Testis (tissue), 3 donors: ENCODE measurements around the gene EPB41. TPM values are rescaled to one million over a fixed set of nuclear protein-coding genes. Genes with fewer than 3 reads are reported as not detected.
"Not testable (repeated sequence)": the region's sequence is repeated elsewhere in the genome, so short reads cannot be mapped to it uniquely, and the experiment has no call there.

ENCODE experiments used
- DNase-seq: peaks from one replicate; pipeline ENCODE4 v3.0.0-alpha.2; 2019
- H3K27ac ChIP-seq, 2 donors: fragments of 200-600 bp; sonication (generic); one replicate each; pipeline ENCODE4 v1.5.1; 2019
- H3K27me3 ChIP-seq: fragments of 200-600 bp; sonication (generic); one replicate; pipeline ENCODE4 v1.5.1; 2019
- H3K36me3 ChIP-seq: fragments of 200-600 bp; sonication (generic); one replicate; pipeline ENCODE4 v1.5.1; 2017; ENCODE audit warnings: low read depth; ENCODE audit errors: missing control alignments
- H3K4me1 ChIP-seq: fragments of 200-600 bp; sonication (generic); one replicate; pipeline ENCODE4 v1.5.1; 2019
- H3K4me3 ChIP-seq, 2 donors: fragments of 200-600 bp; sonication (generic); one replicate each; pipeline ENCODE4 v1.5.1; 2017 to 2019
- H3K9me3 ChIP-seq: fragments of 200-600 bp; sonication (generic); one replicate; pipeline ENCODE4 v1.5.1; 2017
- POLR2A ChIP-seq: fragments of 450-650 bp; IDR thresholded peaks from one replicate; pipeline ENCODE4 v1.6.1; 2017; ENCODE audit warnings: antibody characterized with exemption, mild to moderate bottlenecking, moderate library complexity
- WGBS, 2 donors: methylation state at CpG; one replicate each; pipeline ENCODE4 v1.1.5; 2018; 5-methylcytosine and 5-hydroxymethylcytosine counted together
- intact Hi-C: fragments of 100-400 bp; cut with DNase I; formaldehyde crosslinking; loops from one replicate; pipeline ENCODE4 v1.15.1; 2023; ENCODE audit warnings: low total_unique reads
- polyA plus RNA-seq: library from polyadenylated mRNA; stranded (reverse); fragments of 350-450 nt; fragmentation: Illumina TruSeq; extraction: RNeasy Lipid Tissue Mini Kit (QIAGEN cat#74804); gene quantifications from one replicate; pipeline ENCODE4 v1.2.3, GENCODE V29; 2014; ENCODE audit warnings: low read depth, low replicate concordance; ENCODE audit not compliant: insufficient read depth
- total RNA-seq, 2 donors: library from RNA; depleted of rRNA; stranded (reverse); fragments of >200 nt; gene quantifications; one replicate each; pipeline ENCODE4 v1.2.3, GENCODE V29; 2016
- TF ChIP-seq, protein P1 (sequence below), 3 experiments: fragments of 450-650 bp in 2 of 3; fragments of 200-600 bp in 1 of 3; sonication (generic) in 1 of 3; IDR thresholded peaks; one replicate each; pipeline ENCODE4 v1.5.1; 2016 to 2019; ENCODE audit warnings: antibody characterized with exemption in 3 of 3, mild to moderate bottlenecking in 2 of 3, moderate library complexity in 1 of 3

Gene EPB41
- total and polyA plus RNA-seq, 3 donors from 2014 or later = 23.5 to 66.5 (median 46.6) TPM

DNA sequence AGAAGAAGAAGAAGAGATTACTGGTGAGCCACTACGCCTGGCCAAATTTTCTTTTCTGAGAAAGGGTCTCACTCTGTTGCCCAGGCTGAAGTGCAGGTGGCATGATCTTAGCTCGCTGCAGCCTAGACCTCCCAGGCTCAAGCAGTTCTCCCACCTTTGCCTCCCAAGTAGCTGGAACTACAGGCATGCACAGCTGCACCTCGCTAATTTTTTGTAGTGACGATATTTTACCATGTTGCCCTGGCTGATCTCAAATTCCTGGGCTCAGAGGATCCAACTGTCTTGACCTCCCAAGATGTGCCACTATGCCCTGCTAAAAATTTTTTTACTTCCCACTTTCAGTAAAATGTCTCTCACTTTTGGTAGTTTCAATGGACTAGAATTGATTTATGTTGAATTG, 184.9 kb downstream of the EPB41 start:
- Histone ChIP-seq H3K9me3 (no peaks in the 10 kb centered on the region), H3K27me3 (no peaks in the 10 kb centered on the region), H3K4me3 (no peak overlapping the region), H3K27ac (no peak overlapping the region), H3K36me3 (no peaks in the 10 kb centered on the region), H3K4me1 (no peaks in the 10 kb centered on the region)
- TF ChIP-seq POLR2A = no peak
- TF ChIP-seq, protein P1, sequence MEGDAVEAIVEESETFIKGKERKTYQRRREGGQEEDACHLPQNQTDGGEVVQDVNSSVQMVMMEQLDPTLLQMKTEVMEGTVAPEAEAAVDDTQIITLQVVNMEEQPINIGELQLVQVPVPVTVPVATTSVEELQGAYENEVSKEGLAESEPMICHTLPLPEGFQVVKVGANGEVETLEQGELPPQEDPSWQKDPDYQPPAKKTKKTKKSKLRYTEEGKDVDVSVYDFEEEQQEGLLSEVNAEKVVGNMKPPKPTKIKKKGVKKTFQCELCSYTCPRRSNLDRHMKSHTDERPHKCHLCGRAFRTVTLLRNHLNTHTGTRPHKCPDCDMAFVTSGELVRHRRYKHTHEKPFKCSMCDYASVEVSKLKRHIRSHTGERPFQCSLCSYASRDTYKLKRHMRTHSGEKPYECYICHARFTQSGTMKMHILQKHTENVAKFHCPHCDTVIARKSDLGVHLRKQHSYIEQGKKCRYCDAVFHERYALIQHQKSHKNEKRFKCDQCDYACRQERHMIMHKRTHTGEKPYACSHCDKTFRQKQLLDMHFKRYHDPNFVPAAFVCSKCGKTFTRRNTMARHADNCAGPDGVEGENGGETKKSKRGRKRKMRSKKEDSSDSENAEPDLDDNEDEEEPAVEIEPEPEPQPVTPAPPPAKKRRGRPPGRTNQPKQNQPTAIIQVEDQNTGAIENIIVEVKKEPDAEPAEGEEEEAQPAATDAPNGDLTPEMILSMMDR (IDR thresholded peaks at IDR 0.05) = no peak
- intact Hi-C loops = no loop called here
- DNase-seq = no peak
- WGBS, 2 donors = 72 to 80% methylated on average over 4 of the region's 4 CpGs

DNA sequence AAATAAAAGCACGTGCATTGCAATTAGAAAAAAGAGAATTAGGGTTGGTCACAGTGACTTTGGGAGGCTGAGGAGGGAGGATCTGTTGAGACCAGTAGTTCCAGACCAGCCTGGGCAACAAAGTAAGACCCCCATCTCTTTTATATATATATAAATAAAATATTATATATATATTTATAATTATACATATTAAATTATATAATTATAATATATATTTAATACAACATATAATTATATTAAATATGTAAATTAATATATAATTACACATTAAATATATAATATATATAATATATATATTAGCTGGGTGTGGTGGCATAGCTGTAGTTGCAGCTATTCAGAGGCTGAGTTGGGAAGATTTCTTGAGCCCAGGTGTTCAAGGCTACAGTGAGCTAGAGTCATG, 186.1 kb downstream of the EPB41 start:
- Histone ChIP-seq H3K27me3 (no peaks in the 10 kb centered on the region), H3K4me1 (no peaks in the 10 kb centered on the region), H3K9me3 (no peaks in the 10 kb centered on the region), H3K4me3 (no peak overlapping the region), H3K36me3 (no peaks in the 10 kb centered on the region), H3K27ac (no peak overlapping the region)
- intact Hi-C loops = no loop called here
- TF ChIP-seq POLR2A = no peak
- TF ChIP-seq, protein P1 (IDR thresholded peaks at IDR 0.05) = no peak
- DNase-seq = no peak
- whole genome bisulfite sequencing, 2 donors = 84 to 87% methylated on average over 1 of the region's 1 CpG

- Histone ChIP-seq H3K27me3 (no peaks in the 10 kb centered on the region), H3K9me3 (no peaks in the 10 kb centered on the region), H3K4me3 (no peak overlapping the region), H3K36me3 (no peaks in the 10 kb centered on the region), H3K27ac (no peak overlapping the region), H3K4me1 (no peaks in the 10 kb centered on the region)
- TF ChIP-seq POLR2A = no peak
- TF ChIP-seq, protein P1 (IDR thresholded peaks at IDR 0.05) = no peak
- WGBS, 2 donors = 86 to 89% methylated on average over 6 of the region's 6 CpGs
- DNase-seq = no peak
- intact Hi-C loops = no loop called here
Observed at GRCh38 chr1:29105822-29106221, 191.5 kb downstream of the EPB41 start.

- H3K4me3 ChIP-seq, H3K27me3 ChIP-seq, H3K4me1 ChIP-seq, intact Hi-C loops, H3K36me3 ChIP-seq, DNase-seq, H3K27ac ChIP-seq, H3K9me3 ChIP-seq: not testable (repeated sequence)
- WGBS, 2 donors = 96 to 97% methylated on average over 6 of the region's 6 CpGs
Observed at GRCh38 chr1:29108041-29108440, 193.7 kb downstream of the EPB41 start.

DNA sequence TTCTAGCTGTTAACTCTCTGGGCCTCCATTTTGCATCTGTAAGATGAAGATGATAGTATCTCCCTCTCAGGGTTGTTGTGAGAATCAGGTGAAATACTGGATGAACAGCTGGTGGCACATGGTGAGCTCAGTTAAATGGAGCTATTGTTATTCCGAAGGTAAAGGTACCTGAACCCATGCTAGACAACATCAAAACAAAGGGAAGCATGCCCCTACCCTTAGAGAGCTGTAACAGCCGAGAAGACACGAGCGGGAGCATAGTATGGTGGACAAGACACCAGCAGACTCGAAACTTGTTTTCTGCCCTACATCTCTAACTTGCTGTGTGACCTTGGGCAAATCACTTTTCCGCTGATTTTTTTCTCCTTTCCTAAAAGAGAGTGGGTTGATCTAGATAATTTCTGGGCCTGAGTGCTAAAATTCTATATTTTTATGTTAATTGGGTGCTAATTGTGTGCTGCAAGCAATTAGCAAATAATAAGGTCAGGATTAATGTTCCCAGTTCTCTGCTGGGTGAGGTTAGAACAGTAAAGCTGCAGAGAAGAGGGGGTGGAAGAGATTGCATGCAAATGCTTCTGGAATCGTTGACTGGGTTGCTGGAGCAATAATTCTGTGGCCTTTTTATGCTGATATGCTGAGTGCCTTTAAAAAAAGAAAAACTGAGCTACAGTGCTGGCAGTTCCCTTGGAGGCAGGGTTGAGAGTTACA, 198.5 kb downstream of the EPB41 start:
- no peaks in the 10 kb centered on the region for H3K27me3 ChIP-seq
- H3K4me3 ChIP-seq = no peak overlapping the region
- WGBS, 2 donors = 81 to 83% methylated on average over 7 of the region's 7 CpGs
- peaks cover 10% of the 10 kb centered on the region for H3K4me1 ChIP-seq
- H3K27ac ChIP-seq = no peak overlapping the region
- TF ChIP-seq POLR2A = no peak
- TF ChIP-seq, protein P1 (IDR thresholded peaks at IDR 0.05) = no peak
- no peaks in the 10 kb centered on the region for H3K36me3 ChIP-seq
- no peaks in the 10 kb centered on the region for H3K9me3 ChIP-seq
- DNase-seq = no peak
- intact Hi-C loops = no loop called here
